GM12873 (cell line): Measurements from ENCODE around the gene PRKCA.

Experiments used
- TF ChIP-seq, protein P1 (sequence below): IDR thresholded peaks from 2 replicates; pipeline ENCODE4 v1.5.1; 2012; ENCODE audit warnings: low read depth, mild to moderate bottlenecking, moderate library complexity, low read length, control low read depth; ENCODE audit not compliant: insufficient read depth; ENCODE audit errors: missing control alignments

Gene PRKCA

DNA sequence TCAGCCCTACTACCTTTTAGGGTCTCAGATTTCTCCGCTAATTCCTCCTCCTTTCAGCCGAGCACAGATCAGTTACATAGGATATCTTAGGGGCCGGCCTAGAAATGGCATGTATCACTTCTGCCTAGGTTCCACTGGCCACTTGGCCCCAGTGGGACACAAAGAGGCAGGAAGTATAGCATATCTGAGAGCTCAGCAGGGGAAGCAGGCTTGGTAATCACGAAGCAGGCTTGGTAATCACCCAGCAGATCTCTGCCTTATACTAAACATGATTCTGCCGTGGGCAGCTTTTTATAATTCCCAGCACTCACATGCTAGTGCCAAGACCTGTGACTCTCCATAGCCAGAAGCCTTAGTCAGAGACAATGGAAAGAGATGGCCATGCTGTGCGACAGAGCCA, 472.9 kb downstream of the PRKCA start:
- TF ChIP-seq, protein P1, sequence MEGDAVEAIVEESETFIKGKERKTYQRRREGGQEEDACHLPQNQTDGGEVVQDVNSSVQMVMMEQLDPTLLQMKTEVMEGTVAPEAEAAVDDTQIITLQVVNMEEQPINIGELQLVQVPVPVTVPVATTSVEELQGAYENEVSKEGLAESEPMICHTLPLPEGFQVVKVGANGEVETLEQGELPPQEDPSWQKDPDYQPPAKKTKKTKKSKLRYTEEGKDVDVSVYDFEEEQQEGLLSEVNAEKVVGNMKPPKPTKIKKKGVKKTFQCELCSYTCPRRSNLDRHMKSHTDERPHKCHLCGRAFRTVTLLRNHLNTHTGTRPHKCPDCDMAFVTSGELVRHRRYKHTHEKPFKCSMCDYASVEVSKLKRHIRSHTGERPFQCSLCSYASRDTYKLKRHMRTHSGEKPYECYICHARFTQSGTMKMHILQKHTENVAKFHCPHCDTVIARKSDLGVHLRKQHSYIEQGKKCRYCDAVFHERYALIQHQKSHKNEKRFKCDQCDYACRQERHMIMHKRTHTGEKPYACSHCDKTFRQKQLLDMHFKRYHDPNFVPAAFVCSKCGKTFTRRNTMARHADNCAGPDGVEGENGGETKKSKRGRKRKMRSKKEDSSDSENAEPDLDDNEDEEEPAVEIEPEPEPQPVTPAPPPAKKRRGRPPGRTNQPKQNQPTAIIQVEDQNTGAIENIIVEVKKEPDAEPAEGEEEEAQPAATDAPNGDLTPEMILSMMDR = no peak

DNA sequence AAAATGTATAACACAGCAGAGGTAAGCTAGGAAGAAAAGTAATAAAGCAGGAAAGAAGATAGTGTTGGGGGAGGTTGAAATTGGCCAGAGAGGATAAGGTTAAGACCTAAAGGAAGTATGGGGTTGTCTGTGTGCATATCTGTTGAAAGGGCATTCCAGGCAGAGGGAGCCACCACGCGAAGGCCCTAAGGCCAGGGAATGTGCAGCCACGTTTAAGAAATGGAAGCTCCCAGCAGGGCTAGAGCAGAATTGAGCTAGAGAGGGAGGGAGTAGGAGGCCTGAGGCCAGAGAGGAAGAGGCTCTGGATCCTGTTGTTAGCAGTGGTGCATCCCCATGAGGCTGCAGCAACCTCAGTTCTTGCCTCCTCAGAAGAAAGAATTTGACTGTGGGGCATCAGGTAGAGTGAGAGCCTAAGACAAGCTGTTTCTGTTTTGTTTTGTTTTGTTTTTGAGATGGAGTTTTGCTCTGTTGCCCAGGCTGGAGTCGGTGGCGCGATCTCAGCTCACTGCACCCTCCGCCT, 473.5 kb downstream of the PRKCA start:
- TF ChIP-seq, protein P1 = no peak

DNA sequence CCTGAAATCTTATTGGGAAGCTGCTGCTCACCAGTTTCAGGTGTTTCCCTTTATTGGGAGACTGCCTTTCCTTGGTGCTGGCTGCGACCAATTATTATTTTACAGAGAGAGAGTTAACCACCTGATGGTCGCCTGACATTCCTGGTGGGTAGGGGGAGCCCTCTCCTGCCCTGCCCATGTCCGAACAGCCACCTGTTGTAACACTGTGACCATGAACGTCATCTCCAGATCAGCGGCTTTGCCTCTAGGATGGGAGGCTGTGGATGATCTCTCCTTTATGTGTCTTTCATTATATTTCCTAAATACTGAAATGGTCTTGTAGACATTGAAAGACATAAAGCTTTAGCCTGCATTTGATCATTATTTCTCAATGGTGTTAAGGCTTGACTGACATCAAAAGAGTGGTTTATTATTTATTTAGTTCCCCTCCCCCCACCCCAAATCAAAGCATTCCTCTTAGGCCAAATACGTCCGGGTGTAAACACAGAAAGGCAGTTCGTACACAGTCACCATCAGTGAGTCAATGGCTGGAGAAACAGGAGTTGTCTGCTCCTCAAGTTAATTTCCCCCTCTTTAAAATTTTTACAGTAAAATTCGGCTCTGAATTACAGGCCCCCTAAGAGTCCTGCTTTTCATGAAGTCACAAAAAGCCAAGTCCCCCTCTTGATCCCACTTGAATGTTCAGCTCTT, 474.7 kb downstream of the PRKCA start:
- TF ChIP-seq, protein P1 = no peak

DNA sequence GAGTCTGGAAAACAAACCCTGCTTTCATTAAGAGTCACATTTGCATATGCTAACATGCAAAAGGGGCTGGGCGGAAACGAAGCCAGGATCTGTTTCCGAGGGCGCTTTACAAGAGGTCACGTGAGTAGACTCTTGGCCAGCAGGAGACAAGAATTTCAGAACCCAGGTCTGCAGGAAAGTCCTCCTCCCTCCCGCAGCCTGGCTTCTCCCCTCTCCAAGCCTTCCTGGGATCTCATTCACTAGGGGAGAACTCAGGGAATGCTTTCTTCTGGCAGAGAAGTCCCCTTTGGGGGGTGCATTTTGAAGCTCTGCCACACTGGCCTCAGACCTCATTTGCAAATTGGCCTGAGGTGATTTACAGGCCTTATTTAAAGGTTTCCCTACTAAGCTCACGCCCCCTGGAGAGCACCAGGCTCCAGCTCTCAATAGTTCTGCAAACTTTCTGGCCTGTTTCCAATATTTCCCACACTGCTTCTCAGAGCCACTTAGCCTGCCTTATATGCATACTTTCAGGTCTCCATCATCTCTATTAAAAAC, 475.3 kb downstream of the PRKCA start:
- TF ChIP-seq, protein P1 = no peak

DNA sequence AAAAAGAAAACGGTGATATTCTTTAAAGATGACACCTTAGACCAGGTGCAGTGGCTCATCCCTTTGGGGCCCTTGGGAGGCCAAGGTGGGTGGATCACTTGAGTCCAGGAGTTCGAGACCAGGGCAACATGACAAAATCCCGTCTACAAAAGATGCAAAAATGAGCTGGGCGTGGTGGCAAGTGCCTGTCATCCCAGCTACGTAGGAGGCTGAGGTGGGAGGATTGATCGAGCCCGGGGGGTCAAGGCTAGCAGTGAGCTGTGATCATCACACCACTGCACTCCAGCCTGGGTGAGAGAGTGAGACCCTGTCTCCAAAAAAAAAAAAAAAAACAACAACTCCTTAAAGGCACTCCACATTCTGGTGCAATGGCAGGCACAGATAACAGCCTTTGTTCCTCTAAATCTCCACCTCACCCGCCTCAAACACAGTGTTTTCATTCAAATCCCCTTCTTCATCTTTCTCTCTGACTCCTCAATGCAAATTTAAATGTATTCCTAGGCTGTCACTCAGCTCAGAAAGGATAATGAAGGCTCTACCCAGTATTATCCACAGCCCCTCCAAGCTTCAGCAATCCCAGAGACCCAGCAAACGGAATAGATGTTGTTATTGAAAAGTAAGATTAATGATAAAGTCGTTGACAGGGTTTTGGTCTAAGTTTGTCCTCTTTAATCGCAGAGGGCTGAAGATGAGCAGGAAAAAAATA, 476.3 kb downstream of the PRKCA start:
- TF ChIP-seq, protein P1 = no peak

DNA sequence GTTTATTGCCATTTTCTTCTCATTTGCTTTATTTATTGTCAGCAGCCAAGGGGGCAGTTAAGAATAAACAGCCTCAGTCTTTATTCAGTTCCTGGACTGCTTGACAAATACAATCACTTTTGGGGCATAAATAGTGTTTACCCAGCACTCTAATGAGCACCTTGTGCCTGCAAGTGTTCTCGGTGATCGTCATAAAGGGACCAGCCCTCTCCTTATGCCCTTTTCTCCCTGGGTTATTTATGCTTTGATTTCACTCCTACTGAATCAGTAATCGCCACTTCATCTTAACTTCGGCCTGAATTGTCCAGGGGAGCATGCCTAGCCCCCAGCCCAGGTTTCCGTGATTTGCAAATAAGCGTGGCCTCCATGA, 476.8 kb downstream of the PRKCA start:
- TF ChIP-seq, protein P1 = no peak

DNA sequence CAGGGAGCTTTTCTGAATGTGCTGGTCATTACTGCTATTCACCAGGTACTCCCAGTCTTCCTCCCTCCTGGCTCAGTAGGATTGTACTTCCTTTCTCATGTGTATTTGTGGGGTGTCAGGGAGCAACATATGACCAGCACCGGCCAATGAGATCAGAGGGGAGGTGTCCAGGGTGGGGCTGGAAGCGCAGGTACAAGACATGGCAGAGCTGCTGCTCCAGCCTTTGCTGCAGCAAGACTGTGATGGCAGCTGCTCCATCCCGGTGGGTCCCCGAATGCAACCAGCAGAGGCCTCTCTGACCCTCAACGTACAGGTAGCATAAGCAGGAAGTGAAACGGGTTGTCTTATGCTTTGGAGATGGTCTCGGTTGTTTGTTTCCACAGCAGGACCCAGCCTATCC, 478.7 kb downstream of the PRKCA start:
- TF ChIP-seq, protein P1 = no peak
